ENCODE measurements around the gene SCAMP1.

SCAMP1 gene

GRCh38 chr5:78495800-78496199, 135.4 kb downstream of the SCAMP1 start:
- no peak for TF ChIP-seq CTCF (IDR thresholded peaks at IDR 0.05)
- Histone ChIP-seq H3K36me3 (ENCODE audit: control insufficient read depth, insufficient read depth, low read length) (no peaks in the 10 kb centered on the region), H3K4me2 (ENCODE audit: low read length) (no peak overlapping the region), H3K9ac (no peak overlapping the region), H3K27ac (no peak overlapping the region), H3K9me3 (ENCODE audit: control insufficient read depth, low read length) (no peaks in the 10 kb centered on the region), H3K4me1 (peaks cover 11% of the 10 kb centered on the region), H2AFZ (no peak overlapping the region), H3K4me3 (ENCODE audit: low read depth, low read length) (no peak overlapping the region), H3K79me2 (no peaks in the 10 kb centered on the region), H3K27me3 (ENCODE audit: control insufficient read depth, insufficient read depth, low read length) (no peaks in the 10 kb centered on the region)

GRCh38 chr5:78496373-78496772, 136.0 kb downstream of the SCAMP1 start:
- Histone ChIP-seq H3K79me2 (no peaks in the 10 kb centered on the region), H2AFZ (no peak overlapping the region), H3K4me3 (ENCODE audit: low read depth, low read length) (no peak overlapping the region), H3K36me3 (ENCODE audit: control insufficient read depth, insufficient read depth, low read length) (no peaks in the 10 kb centered on the region), H3K9me3 (ENCODE audit: control insufficient read depth, low read length) (no peaks in the 10 kb centered on the region), H3K27me3 (ENCODE audit: control insufficient read depth, insufficient read depth, low read length) (no peaks in the 10 kb centered on the region), H3K4me1 (peaks cover 11% of the 10 kb centered on the region), H3K9ac (no peak overlapping the region), H3K27ac (no peak overlapping the region), H3K4me2 (ENCODE audit: low read length) (no peak overlapping the region)
- no peak for TF ChIP-seq CTCF (IDR thresholded peaks at IDR 0.05)

- Histone ChIP-seq H3K4me2 (ENCODE audit: low read length) (no peak overlapping the region), H3K36me3 (ENCODE audit: control insufficient read depth, insufficient read depth, low read length) (no peaks in the 10 kb centered on the region), H3K9me3 (ENCODE audit: control insufficient read depth, low read length) (no peaks in the 10 kb centered on the region), H3K9ac (no peak overlapping the region), H3K4me1 (peaks cover 11% of the 10 kb centered on the region), H3K79me2 (no peaks in the 10 kb centered on the region), H3K27me3 (ENCODE audit: control insufficient read depth, insufficient read depth, low read length) (no peaks in the 10 kb centered on the region), H2AFZ (peak overlapping the region; percentile 51), H3K27ac (peak overlapping the region; percentile 20), H3K4me3 (ENCODE audit: low read depth, low read length) (no peak overlapping the region)
- no peak for TF ChIP-seq CTCF (IDR thresholded peaks at IDR 0.05)
Measured at GRCh38 chr5:78497573-78498533, 137.4 kb downstream of the SCAMP1 start.

- Histone ChIP-seq H2AFZ (no peak overlapping the region), H3K4me2 (ENCODE audit: low read length) (no peak overlapping the region), H3K9me3 (ENCODE audit: control insufficient read depth, low read length) (no peaks in the 10 kb centered on the region), H3K4me3 (ENCODE audit: low read depth, low read length) (no peak overlapping the region), H3K36me3 (ENCODE audit: control insufficient read depth, insufficient read depth, low read length) (no peaks in the 10 kb centered on the region), H3K27me3 (ENCODE audit: control insufficient read depth, insufficient read depth, low read length) (no peaks in the 10 kb centered on the region), H3K79me2 (no peaks in the 10 kb centered on the region), H3K9ac (no peak overlapping the region), H3K4me1 (peaks cover 13% of the 10 kb centered on the region), H3K27ac (no peak overlapping the region)
- TF ChIP-seq CTCF (IDR thresholded peaks at IDR 0.05), result no peak
Measured at GRCh38 chr5:78499485-78499884, 139.1 kb downstream of the SCAMP1 start.

Data from parathyroid adenoma (tissue), 2 donors.